ENCODE results near the gene INCENP.
A peak's percentile ranks its signal among the peaks of the same experiment; 100 is the strongest.

INCENP gene

GRCh38 chr11:62148271-62148980 is 24.6 kb downstream of the INCENP start:
- DNase-seq: peak in 1 of 2 donors; percentile 48
- no peak overlapping the region for H3K27ac ChIP-seq
- H3K36me3 ChIP-seq: peaks cover 62 to 97% (median 81%) of the 10 kb centered on the region in 3 donors
- intact Hi-C loops (cut with DNase I; ENCODE audit: low total_unique reads): no loop called here
- no peaks in the 10 kb centered on the region for H3K27me3 ChIP-seq
- H3K4me3 ChIP-seq: no peak overlapping the region
- no peak for TF ChIP-seq CTCF (IDR thresholded peaks at IDR 0.05)
- no peaks in the 10 kb centered on the region for H3K9me3 ChIP-seq
- no peaks in the 10 kb centered on the region for H3K4me1 ChIP-seq

DNA sequence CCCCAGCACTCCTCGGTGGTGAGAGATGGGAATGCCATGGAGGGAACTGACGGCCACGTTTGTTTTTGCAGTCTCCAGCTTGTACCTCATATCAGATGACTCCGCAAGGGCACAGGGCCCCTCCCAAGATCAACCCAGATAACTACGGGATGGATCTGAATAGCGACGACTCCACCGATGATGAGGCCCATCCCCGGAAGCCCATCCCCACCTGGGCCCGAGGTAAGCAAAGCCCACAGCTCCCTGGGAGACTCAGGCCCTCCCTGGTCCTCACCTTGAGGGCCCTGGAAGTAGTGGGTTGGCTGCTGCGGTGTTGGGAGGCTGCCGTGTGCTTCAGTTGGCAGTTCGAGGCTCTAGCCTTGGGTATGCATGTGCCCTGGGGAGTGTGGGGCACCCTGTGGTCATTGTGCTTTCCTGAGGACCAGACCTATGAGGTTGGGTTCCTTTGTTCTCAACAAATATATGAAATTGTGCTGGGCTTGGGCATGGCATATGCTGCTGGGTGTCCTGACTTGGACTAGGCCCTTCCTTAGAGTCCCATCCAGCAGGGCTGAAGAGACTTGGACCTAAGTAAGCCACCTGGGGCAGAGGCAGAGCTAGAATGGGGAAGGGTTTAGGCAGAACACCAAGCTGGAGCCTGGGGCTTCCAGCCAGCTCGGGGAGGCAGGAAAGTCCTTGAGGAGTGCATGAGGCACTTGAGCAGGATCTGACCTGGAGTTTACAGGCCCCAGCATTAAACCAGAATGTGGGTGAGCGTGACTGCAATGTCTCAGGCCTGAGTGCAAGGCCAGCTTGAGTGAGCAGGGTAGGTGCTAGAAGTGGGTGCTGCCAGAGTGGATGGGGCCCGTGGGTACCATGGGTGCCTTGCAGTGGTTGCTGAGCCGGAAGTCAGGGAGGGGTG is 26.4 kb downstream of the INCENP start:
- intact Hi-C loops (cut with DNase I; ENCODE audit: low total_unique reads): no loop called here
- no peak overlapping the region for H3K27ac ChIP-seq
- no peaks in the 10 kb centered on the region for H3K9me3 ChIP-seq
- peak; percentile 12 to 58 for DNase-seq
- H3K27me3 ChIP-seq: no peaks in the 10 kb centered on the region
- no peak overlapping the region for H3K4me3 ChIP-seq
- no peaks in the 10 kb centered on the region for H3K4me1 ChIP-seq
- TF ChIP-seq CTCF (IDR thresholded peaks at IDR 0.05): no peak
- peaks cover 53 to 79% (median 73%) of the 10 kb centered on the region in 3 donors for H3K36me3 ChIP-seq

GRCh38 chr11:62150887-62151736 is 27.3 kb downstream of the INCENP start:
- no peak for TF ChIP-seq CTCF (IDR thresholded peaks at IDR 0.05)
- Histone ChIP-seq H3K9me3 (no peaks in the 10 kb centered on the region), H3K36me3 (peaks cover 50 to 71% (median 64%) of the 10 kb centered on the region in 3 donors), H3K27ac (no peak overlapping the region), H3K27me3 (no peaks in the 10 kb centered on the region), H3K4me3 (no peak overlapping the region), H3K4me1 (no peaks in the 10 kb centered on the region)
- intact Hi-C loops (cut with DNase I; ENCODE audit: low total_unique reads): no loop called here
- DNase-seq: peak in 1 of 2 donors; percentile 47

- Histone ChIP-seq H3K27me3 (no peaks in the 10 kb centered on the region), H3K4me3 (no peak overlapping the region), H3K36me3 (peaks cover 44 to 64% (median 58%) of the 10 kb centered on the region in 3 donors), H3K27ac (no peak overlapping the region), H3K4me1 (no peaks in the 10 kb centered on the region), H3K9me3 (no peaks in the 10 kb centered on the region)
- DNase-seq: peak in 1 of 2 donors; percentile 43
- no peak for TF ChIP-seq CTCF (IDR thresholded peaks at IDR 0.05)
- intact Hi-C loops (cut with DNase I; ENCODE audit: low total_unique reads): no loop called here
Observed at GRCh38 chr11:62151737-62152102, 27.9 kb downstream of the INCENP start.
